GM06990 (cell line): ENCODE data around the gene ITGAE.

Experiments used
- DNase-seq: peaks from one replicate; pipeline ENCODE4 v3.0.0-alpha.2; 2011; ENCODE audit not compliant: insufficient read length; ENCODE audit errors: extremely low read depth
- H3K27me3 ChIP-seq: replicated peaks from 2 replicates; pipeline ENCODE4 v1.6.0; 2011; ENCODE audit warnings: low read length; ENCODE audit not compliant: control insufficient read depth, insufficient read depth
- H3K36me3 ChIP-seq: 2 replicates; pipeline ENCODE4 v1.5.1; 2011; ENCODE audit warnings: low read length; ENCODE audit not compliant: control insufficient read depth, insufficient read depth
- H3K4me3 ChIP-seq: replicated peaks from 2 replicates; pipeline ENCODE4 v1.5.1; 2011; ENCODE audit warnings: low read depth, mild to moderate bottlenecking, control low read depth, low read length
- TF ChIP-seq, protein P1 (sequence below): IDR thresholded peaks from 2 replicates; pipeline ENCODE4 v1.5.1; 2011; ENCODE audit warnings: low read length, control low read depth, mild to moderate bottlenecking, inconsistent platforms; ENCODE audit not compliant: insufficient read depth, poor library complexity, severe bottlenecking

The ITGAE gene

DNA sequence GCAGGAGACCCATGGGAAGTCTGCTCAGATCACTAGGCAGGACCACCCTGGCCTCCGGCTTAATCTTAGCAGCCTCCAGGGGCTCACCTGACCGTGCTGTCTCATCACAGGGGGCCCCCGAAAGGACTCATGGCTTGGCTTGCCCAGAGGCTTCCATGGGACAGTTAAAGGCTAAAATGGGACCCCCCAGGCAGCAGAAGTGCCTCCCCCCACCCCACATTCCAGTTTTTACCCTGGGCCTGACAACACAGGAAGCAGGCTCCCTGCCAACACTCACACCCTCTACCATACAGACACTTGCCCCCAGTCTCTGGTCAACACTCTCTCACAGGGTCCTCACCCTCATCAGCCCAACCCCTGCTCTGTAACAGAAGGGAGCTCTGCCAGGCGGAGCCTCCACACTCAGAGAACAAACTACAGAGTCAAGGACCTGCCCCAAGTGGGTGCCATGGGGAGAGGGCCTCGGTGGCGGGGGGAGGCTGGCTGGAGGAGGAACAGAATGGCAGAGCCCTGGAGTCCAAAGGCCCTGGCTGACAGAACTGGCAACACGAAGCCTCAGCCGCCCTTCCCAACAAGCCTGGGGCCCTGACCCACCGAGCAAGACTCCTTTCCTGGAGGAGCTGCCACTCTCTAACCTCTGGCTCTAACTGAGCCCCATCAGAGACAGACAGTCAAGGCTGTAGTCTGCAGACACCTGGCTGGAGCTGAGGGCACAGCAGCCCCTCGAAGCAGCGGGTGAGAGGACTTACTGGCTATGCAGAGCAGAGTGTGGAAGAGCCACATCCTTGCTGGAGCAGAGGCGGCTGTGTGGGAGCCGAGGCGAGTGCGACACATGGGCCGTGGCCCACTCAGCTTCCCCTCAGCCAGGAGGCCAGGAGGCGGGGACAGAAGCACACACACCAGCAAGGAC is at the start of gene ITGAE:
ITGAE (minus strand) TSS at position 827 of the 910 bp plus-strand sequence; CDS start at position 783, 44 bp downstream.
- TF ChIP-seq, protein P1, sequence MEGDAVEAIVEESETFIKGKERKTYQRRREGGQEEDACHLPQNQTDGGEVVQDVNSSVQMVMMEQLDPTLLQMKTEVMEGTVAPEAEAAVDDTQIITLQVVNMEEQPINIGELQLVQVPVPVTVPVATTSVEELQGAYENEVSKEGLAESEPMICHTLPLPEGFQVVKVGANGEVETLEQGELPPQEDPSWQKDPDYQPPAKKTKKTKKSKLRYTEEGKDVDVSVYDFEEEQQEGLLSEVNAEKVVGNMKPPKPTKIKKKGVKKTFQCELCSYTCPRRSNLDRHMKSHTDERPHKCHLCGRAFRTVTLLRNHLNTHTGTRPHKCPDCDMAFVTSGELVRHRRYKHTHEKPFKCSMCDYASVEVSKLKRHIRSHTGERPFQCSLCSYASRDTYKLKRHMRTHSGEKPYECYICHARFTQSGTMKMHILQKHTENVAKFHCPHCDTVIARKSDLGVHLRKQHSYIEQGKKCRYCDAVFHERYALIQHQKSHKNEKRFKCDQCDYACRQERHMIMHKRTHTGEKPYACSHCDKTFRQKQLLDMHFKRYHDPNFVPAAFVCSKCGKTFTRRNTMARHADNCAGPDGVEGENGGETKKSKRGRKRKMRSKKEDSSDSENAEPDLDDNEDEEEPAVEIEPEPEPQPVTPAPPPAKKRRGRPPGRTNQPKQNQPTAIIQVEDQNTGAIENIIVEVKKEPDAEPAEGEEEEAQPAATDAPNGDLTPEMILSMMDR: no peak
- no peak for DNase-seq
- Histone ChIP-seq H3K36me3 (peaks cover 2% of the 10 kb centered on the region; the same call in 1 of the 2 replicates), H3K27me3 (no peaks in the 10 kb centered on the region), H3K4me3 (no peak within 1 kb of the TSS)

DNA sequence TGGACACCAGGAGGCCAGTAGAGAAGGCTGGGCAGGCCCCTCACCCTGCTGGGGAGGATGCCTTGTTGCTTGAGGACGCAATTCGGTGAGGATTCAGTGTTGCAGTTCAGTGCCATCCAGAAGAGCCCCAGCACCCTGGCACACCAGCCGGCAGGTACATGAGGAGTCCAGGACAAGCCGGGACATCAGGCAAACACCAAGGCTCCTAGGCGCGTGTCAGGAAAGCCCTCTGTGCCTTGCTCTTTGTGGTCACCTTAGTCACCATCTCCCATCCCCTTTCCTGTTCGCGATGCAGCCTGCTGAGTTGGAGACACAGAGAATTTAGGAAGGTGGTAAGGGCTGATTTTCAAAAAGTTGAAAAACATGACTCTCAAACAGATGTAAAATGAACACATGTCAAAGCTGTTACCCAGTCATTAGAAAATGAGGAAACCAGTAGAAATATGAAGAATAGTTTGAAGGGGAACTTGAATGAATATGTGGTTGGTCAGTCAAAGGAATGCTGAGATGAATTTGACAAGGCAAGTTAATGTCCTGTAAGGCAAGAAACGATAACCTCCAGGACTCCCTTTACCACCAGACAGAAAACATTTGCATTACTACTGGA is 47.3 kb upstream of the ITGAE start:
- no peak for DNase-seq
- Histone ChIP-seq H3K4me3 (no peak overlapping the region), H3K27me3 (no peaks in the 10 kb centered on the region; the same call in 1 of the 2 replicates), H3K36me3 (no peaks in the 10 kb centered on the region; the same call in 1 of the 2 replicates)
- TF ChIP-seq, protein P1: no peak

GRCh38 chr17:3847165-3847670 is 46.2 kb upstream of the ITGAE start:
- H3K27me3 ChIP-seq: no peaks in the 10 kb centered on the region; the same call in 1 of the 2 replicates
- H3K4me3 ChIP-seq: no peak overlapping the region
- no peaks in the 10 kb centered on the region; the same call in none of the 2 replicates for H3K36me3 ChIP-seq
- TF ChIP-seq, protein P1: no peak
- no peak for DNase-seq

DNA sequence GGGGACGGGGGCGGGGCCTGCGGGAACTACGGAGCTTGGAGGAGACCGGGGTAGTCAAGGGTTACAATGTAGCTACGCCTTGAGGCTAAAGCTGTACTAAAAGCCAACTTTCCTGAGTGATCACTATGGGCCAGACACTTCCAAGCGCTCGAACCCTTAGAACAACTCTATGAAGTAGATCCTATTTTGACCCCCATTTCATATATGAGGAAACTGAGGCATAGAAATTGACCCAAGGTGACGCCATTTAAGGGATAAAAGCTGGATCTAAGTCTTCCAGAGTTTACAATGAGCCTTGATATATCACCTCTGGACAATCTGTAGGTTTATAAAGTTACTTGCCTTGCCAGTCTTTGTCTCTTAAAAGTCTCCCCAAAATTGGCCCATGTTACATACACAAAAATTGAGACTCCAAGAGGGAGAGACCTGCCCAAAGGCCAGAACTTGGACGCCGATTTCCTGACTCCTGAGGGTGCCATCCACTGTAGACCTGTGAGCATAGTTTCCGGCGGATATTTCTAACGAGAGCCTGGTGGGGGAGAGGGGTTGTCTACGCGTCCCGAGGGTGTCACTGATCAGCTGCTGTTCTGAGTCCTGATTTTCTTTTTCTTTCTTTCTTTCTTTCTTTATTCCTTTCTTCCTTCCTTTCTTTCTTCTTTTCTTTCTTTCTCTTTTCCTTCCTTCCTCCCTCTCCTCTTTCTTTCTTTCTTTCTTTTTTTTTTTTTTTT is 45.6 kb upstream of the ITGAE start:
- DNase-seq: no peak
- TF ChIP-seq, protein P1: no peak
- no peaks in the 10 kb centered on the region; the same call in none of the 2 replicates for H3K36me3 ChIP-seq

GRCh38 chr17:3845621-3846436 is 44.8 kb upstream of the ITGAE start, which contains the start of gene NCBP3:
TSS of gene NCBP3 (minus strand) at chr17:3846246. CDS start at chr17:3846223, 23 bp downstream.
- peak within 1 kb of the TSS; percentile 90 for H3K4me3 ChIP-seq
- DNase-seq: peak; percentile 94

More for the DNA sequence above, 45.6 kb upstream of the ITGAE start:
- Histone ChIP-seq H3K4me3 (no peak overlapping the region), H3K27me3 (no peaks in the 10 kb centered on the region; the same call in 1 of the 2 replicates)

More at GRCh38 chr17:3845621-3846436, 44.8 kb upstream of the ITGAE start, which contains the start of gene NCBP3:
- no peaks in the 10 kb centered on the region; the same call in 1 of the 2 replicates for H3K27me3 ChIP-seq
- no peaks in the 10 kb centered on the region; the same call in none of the 2 replicates for H3K36me3 ChIP-seq
- TF ChIP-seq, protein P1: peak; percentile 89
